GM12878 (cell line): ENCODE data around the gene PPP5C. TPM values are rescaled to one million over a fixed set of nuclear protein-coding genes. Genes with fewer than 3 reads are reported as not detected.

Source experiments
- ATAC-seq: fragments of 200-7000 bp; cut with Tn5 transposase; 3 replicates; pipeline ENCODE4 v1.9.1; 2020; ENCODE audit warnings: mild to moderate bottlenecking, moderate library complexity
- BruUV-seq: library from RNA; stranded (reverse); fragments of 400-500 nt; replicated peaks from 2 replicates; lab custom pipeline; 2021; lab: Mats Ljungman, UMichigan
- CTCF ChIA-PET: fragments of 300-600 bp; sonication (Branson Sonifier 250); formaldehyde crosslinking; extraction: SDS; loops from one replicate; lab custom pipeline; 2021; ENCODE audit warnings: inconsistent platforms; lab: Yijun Ruan, JAX
- POLR2A ChIA-PET: fragments of 350-600 bp; formaldehyde crosslinking; extraction: SDS; loops from one replicate; lab custom pipeline; 2021; ENCODE audit warnings: inconsistent platforms; lab: Charles Lee
- RAD21 ChIA-PET: fragments of 300-600 bp; sonication (Branson Sonifier 250); formaldehyde crosslinking; loops from one replicate; lab custom pipeline; 2023; ENCODE audit warnings: antibody characterized with exemption; ENCODE audit not compliant: unreplicated experiment; lab: Charles Lee
- SMC1A ChIA-PET: fragments of 300-600 bp; sonication (Branson Sonifier 250); formaldehyde crosslinking; loops from one replicate; lab custom pipeline; 2023; ENCODE audit not compliant: unreplicated experiment, uncharacterized antibody; lab: Charles Lee
- DNase-seq: peaks from one replicate; pipeline ENCODE4 v3.0.0-alpha.2; 2011; ENCODE audit warnings: low read depth, low spot score
- FAIRE-seq: peaks from 3 replicates; lab custom pipeline; 2011; peaks lifted over from hg19 to GRCh38; lab: Jason Lieb, UNC
- H2AFZ ChIP-seq: 2 replicates; pipeline ENCODE4 v1.6.0; 2011; ENCODE audit warnings: low read depth, low read length, control low read depth; ENCODE audit not compliant: control insufficient read depth
- H3K27ac ChIP-seq: 2 replicates; pipeline ENCODE4 v1.5.1; 2011; ENCODE audit warnings: control low read depth; ENCODE audit not compliant: control insufficient read depth, insufficient read depth
- H3K27me3 ChIP-seq, 2 experiments: replicated peaks in 1 of 2; 2 replicates each; pipeline versions ENCODE4 v1.6.0 to v1.6.1; 2011; ENCODE audit warnings: low read length in 1 of 2; ENCODE audit not compliant: control insufficient read depth in 2 of 2, insufficient read depth in 2 of 2
- H3K36me3 ChIP-seq, 2 experiments: 2 replicates each; pipeline ENCODE4 v1.5.1; 2011; ENCODE audit warnings: low read length in 1 of 2; ENCODE audit not compliant: control insufficient read depth in 2 of 2, insufficient read depth in 2 of 2
- H3K4me1 ChIP-seq: 2 replicates; pipeline ENCODE4 v1.6.1; 2011; ENCODE audit warnings: mild to moderate bottlenecking, low read length, moderate library complexity, mixed read lengths; ENCODE audit not compliant: control insufficient read depth, insufficient read depth
- H3K4me2 ChIP-seq: 2 replicates; pipeline ENCODE4 v1.6.0; 2011; ENCODE audit warnings: control low read depth; ENCODE audit not compliant: control insufficient read depth, insufficient read depth
- H3K4me3 ChIP-seq: fragments of 200-600 bp; sonication (generic); 2 replicates; pipeline ENCODE4 v1.5.1; 2016
- H3K79me2 ChIP-seq: 2 replicates; pipeline ENCODE4 v1.6.0; 2011; ENCODE audit warnings: low read length; ENCODE audit not compliant: control insufficient read depth, insufficient read depth
- H3K9ac ChIP-seq: 2 replicates; pipeline ENCODE4 v1.8.0; 2011; ENCODE audit warnings: low read length, control low read depth, mixed read lengths; ENCODE audit not compliant: control insufficient read depth, insufficient read depth
- H3K9me3 ChIP-seq: replicated peaks from 3 replicates; pipeline ENCODE4 v1.5.1; 2011; ENCODE audit warnings: mild to moderate bottlenecking, low read length; ENCODE audit not compliant: control insufficient read depth, insufficient read depth
- H4K20me1 ChIP-seq: 2 replicates; pipeline ENCODE4 v1.6.0; 2011; ENCODE audit not compliant: control insufficient read depth, insufficient read depth
- CREB1 ChIP-seq: IDR thresholded peaks from 2 replicates; pipeline ENCODE4 v1.6.1; 2012; ENCODE audit warnings: low read depth, mild to moderate bottlenecking, inconsistent platforms
- CREM ChIP-seq: IDR thresholded peaks from 2 replicates; pipeline ENCODE4 v1.6.1; 2014; ENCODE audit warnings: antibody characterized with exemption, low read depth
- POU2F2 ChIP-seq: IDR thresholded peaks from 3 replicates; pipeline ENCODE4 v1.6.1; 2011; ENCODE audit warnings: low read depth, mild to moderate bottlenecking, low read length, borderline replicate concordance
- RUNX3 ChIP-seq: IDR thresholded peaks from 2 replicates; pipeline ENCODE4 v1.6.1; 2012; ENCODE audit warnings: low read length, inconsistent platforms
- TCF7 ChIP-seq: IDR thresholded peaks from 2 replicates; pipeline ENCODE4 v1.6.1; 2014; ENCODE audit warnings: antibody characterized with exemption, borderline replicate concordance
- USF2 ChIP-seq: IDR thresholded peaks from 2 replicates; pipeline ENCODE4 v1.6.1; 2011; ENCODE audit warnings: low read depth, low read length, improper control_type of control experiment, borderline replicate concordance
- WGBS: methylation state at CpG from one replicate; pipeline ENCODE4 v1.1.6; 2016; ENCODE audit warnings: low lambda C conversion rate; ENCODE audit not compliant: insufficient replicate concordance, insufficient coverage; ENCODE audit errors: missing lambda C conversion rate; 5-methylcytosine and 5-hydroxymethylcytosine counted together
- in situ Hi-C: fragments of 300-500 bp; cut with MboI; formaldehyde crosslinking; loops from 9 replicates; pipeline ENCODE4 v1.14.3; 2018; ENCODE audit warnings: mixed read lengths
- intact Hi-C: fragments of 100-400 bp; cut with micrococcal nuclease; formaldehyde crosslinking; loops from one replicate; pipeline ENCODE4 v1.14.2; 2022; ENCODE audit not compliant: unreplicated experiment
- polyA plus RNA-seq, 11 experiments: library from polyadenylated mRNA; depleted of rRNA in 4 of 11; unstranded in 6 of 11; stranded (reverse) in 5 of 11; fragments of >200 nt; fragmentation: Nextera tagmentation in 4 of 11; fragmentation: Illumina TruSeq in 1 of 11; extraction: Ambion mirVana in 4 of 11; extraction: Trizol in 1 of 11; gene quantifications; 1 replicate in 1 of 11; 2 replicates in 10 of 11; pipeline versions ENCODE4 v1.2.1 to v1.2.3, GENCODE V29; 2011 to 2016; ENCODE audit warnings: inconsistent platforms in 2 of 11, missing spikeins in 2 of 11, low read depth in 1 of 11
- total RNA-seq, 4 experiments: library from RNA; depleted of rRNA in 3 of 4; stranded (reverse); fragments of >200 nt in 3 of 4; fragmentation: Illumina TruSeq in 1 of 4; extraction: Trizol in 1 of 4; gene quantifications; 2 replicates each; pipeline versions ENCODE4 v1.2.1 to v1.2.3, GENCODE V29; 2013 to 2021

PPP5C gene
- total and polyA plus RNA-seq, 10 of the 15 experiments (the other 5 are each of a cell fraction or from before 2014, with no cell fraction given), result 1.1 to 154 (median 94.5) TPM

GRCh38 chr19:46428239-46429135 lies 81.6 kb downstream of the PPP5C start, which contains the start of gene PNMA8C:
PNMA8C (minus strand) TSS chr19:46428936; CDS start chr19:46428359, 577 bp downstream.
- 24% methylated on average over 52 of the region's 52 CpGs for WGBS
- SMC1A ChIA-PET, result no interaction called here

More at GRCh38 chr19:46428239-46429135, 81.6 kb downstream of the PPP5C start, which contains the start of gene PNMA8C:
- Histone ChIP-seq H3K4me1 (no peaks in the 10 kb centered on the region), H4K20me1 (no peaks in the 10 kb centered on the region), H3K36me3 (no peaks in the 10 kb centered on the region), H3K79me2 (no peaks in the 10 kb centered on the region), H3K27me3 (peaks cover 0 to 5% of the 10 kb centered on the region in 2 experiments; a peak in 2 of 4 replicates), H3K4me3 (no peak within 1 kb of the TSS), H2AFZ (no peak within 1 kb of the TSS), H3K9ac (no peak within 1 kb of the TSS), H3K4me2 (peak within 1 kb of the TSS; percentile 56; the same call in 1 of the 2 replicates), H3K9me3 (no peaks in the 10 kb centered on the region), H3K27ac (no peak within 1 kb of the TSS)
- TF ChIP-seq USF2 (no peak), POU2F2 (no peak), CREB1 (peak; percentile 51; the same call in 1 of the 2 replicates), TCF7 (no peak), CREM (peak; percentile 45; the same call in 1 of the 2 replicates), RUNX3 (0 out of 2 replicates have a peak, but pooled peaks have one; percentile 18)
- ChIA-PET CTCF (no interaction called here), POLR2A (no interaction called here), RAD21 (no interaction called here)
- intact Hi-C loops, result no loop called here
- ATAC-seq (peak; percentile 33; the same call in 1 of the 3 replicates), FAIRE-seq (no peak), DNase-seq (no peak)
- no TSS peak for BruUV-seq
- in situ Hi-C loops, result no loop called here
